Measurements from ENCODE around the gene DR1.

Gene DR1

GRCh38 chr1:93347334-93347899 lies 1.7 kb downstream of the DR1 start:
- TF ChIP-seq SPI1 (IDR thresholded peaks at IDR 0.05; ENCODE audit: borderline replicate concordance, low read depth) = no peak
- TF ChIP-seq GABPA (IDR thresholded peaks at IDR 0.05; ENCODE audit: low read depth) = no peak
- no peak for TF ChIP-seq CTCF (IDR thresholded peaks at IDR 0.05; ENCODE audit: insufficient read depth, low read length)
- TF ChIP-seq REST (IDR thresholded peaks at IDR 0.05; ENCODE audit: insufficient replicate concordance, low read depth) = no peak
- TF ChIP-seq POLR2AphosphoS5 (IDR thresholded peaks at IDR 0.05; ENCODE audit: low read depth) = no peak
- peak overlapping the region; percentile 97; the same call in 1 of the 2 replicates for H3K27ac ChIP-seq (replicated peaks)
- H3K27me3 ChIP-seq (ENCODE audit: insufficient read depth, poor library complexity, severe bottlenecking) = no peaks in the 10 kb centered on the region
- H3K4me3 ChIP-seq (replicated peaks; ENCODE audit: insufficient read depth, low read length) = peak overlapping the region; percentile 78
- no peak for DNase-seq (ENCODE audit: low read depth in 1 of 2, low spot score in 1 of 2)

GRCh38 chr1:93348104-93348728 lies 2.5 kb downstream of the DR1 start:
- no peak overlapping the region; the same call in 1 of the 2 replicates for H3K27ac ChIP-seq (replicated peaks)
- DNase-seq (ENCODE audit: low read depth in 1 of 2, low spot score in 1 of 2) = no peak
- TF ChIP-seq SPI1 (IDR thresholded peaks at IDR 0.05; ENCODE audit: borderline replicate concordance, low read depth) (no peak), POLR2AphosphoS5 (IDR thresholded peaks at IDR 0.05; ENCODE audit: low read depth) (no peak), REST (IDR thresholded peaks at IDR 0.05; ENCODE audit: insufficient replicate concordance, low read depth) (no peak), GABPA (IDR thresholded peaks at IDR 0.05; ENCODE audit: low read depth) (no peak), CTCF (IDR thresholded peaks at IDR 0.05; ENCODE audit: insufficient read depth, low read length) (no peak)
- H3K27me3 ChIP-seq (ENCODE audit: insufficient read depth, poor library complexity, severe bottlenecking) = no peaks in the 10 kb centered on the region
- H3K4me3 ChIP-seq (replicated peaks; ENCODE audit: insufficient read depth, low read length) = peak overlapping the region; percentile 78

- TF ChIP-seq POLR2AphosphoS5 (IDR thresholded peaks at IDR 0.05; ENCODE audit: low read depth) = no peak
- TF ChIP-seq CTCF (IDR thresholded peaks at IDR 0.05; ENCODE audit: insufficient read depth, low read length) = no peak
- no peak for TF ChIP-seq GABPA (IDR thresholded peaks at IDR 0.05; ENCODE audit: low read depth)
- TF ChIP-seq REST (IDR thresholded peaks at IDR 0.05; ENCODE audit: insufficient replicate concordance, low read depth) = no peak
- no peak for DNase-seq (ENCODE audit: low read depth in 1 of 2, low spot score in 1 of 2)
- Histone ChIP-seq H3K27me3 (ENCODE audit: insufficient read depth, poor library complexity, severe bottlenecking) (no peaks in the 10 kb centered on the region), H3K27ac (replicated peaks) (no peak overlapping the region), H3K4me3 (replicated peaks; ENCODE audit: insufficient read depth, low read length) (peak overlapping the region; percentile 78)
These were observed 3.8 kb downstream of the DR1 start for GRCh38 chr1:93349231-93350135.
